ENCODE results near the gene GIPR. TPM values are rescaled to one million over a fixed set of nuclear protein-coding genes. Genes with fewer than 3 reads are reported as not detected.

Gene GIPR
- total RNA-seq, 4 donors from 2014 or later: 0.34 to 20.0 (median 1.4) TPM

DNA sequence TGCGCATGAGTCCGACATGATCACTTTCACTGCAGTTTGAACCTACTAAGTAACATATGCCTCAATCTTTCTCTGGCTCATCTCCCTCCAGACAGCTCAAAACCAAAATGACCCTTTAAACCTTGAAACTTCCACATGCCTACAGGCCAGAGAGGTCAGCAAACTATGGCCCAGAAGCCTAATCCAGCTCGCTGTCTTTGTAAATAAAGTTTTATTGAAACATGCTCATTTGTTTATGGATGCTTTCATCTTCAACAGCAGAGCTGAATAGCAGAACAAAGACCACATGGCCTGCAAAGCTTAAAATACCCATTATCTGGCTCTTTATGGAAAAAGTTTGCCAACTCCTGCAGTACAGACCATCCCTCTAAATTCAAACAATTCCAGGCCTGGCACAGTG, 47.1 kb downstream of the GIPR start:
- TF ChIP-seq, protein P1, sequence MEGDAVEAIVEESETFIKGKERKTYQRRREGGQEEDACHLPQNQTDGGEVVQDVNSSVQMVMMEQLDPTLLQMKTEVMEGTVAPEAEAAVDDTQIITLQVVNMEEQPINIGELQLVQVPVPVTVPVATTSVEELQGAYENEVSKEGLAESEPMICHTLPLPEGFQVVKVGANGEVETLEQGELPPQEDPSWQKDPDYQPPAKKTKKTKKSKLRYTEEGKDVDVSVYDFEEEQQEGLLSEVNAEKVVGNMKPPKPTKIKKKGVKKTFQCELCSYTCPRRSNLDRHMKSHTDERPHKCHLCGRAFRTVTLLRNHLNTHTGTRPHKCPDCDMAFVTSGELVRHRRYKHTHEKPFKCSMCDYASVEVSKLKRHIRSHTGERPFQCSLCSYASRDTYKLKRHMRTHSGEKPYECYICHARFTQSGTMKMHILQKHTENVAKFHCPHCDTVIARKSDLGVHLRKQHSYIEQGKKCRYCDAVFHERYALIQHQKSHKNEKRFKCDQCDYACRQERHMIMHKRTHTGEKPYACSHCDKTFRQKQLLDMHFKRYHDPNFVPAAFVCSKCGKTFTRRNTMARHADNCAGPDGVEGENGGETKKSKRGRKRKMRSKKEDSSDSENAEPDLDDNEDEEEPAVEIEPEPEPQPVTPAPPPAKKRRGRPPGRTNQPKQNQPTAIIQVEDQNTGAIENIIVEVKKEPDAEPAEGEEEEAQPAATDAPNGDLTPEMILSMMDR (IDR thresholded peaks at IDR 0.05; ENCODE audit: low read depth): no peak

DNA sequence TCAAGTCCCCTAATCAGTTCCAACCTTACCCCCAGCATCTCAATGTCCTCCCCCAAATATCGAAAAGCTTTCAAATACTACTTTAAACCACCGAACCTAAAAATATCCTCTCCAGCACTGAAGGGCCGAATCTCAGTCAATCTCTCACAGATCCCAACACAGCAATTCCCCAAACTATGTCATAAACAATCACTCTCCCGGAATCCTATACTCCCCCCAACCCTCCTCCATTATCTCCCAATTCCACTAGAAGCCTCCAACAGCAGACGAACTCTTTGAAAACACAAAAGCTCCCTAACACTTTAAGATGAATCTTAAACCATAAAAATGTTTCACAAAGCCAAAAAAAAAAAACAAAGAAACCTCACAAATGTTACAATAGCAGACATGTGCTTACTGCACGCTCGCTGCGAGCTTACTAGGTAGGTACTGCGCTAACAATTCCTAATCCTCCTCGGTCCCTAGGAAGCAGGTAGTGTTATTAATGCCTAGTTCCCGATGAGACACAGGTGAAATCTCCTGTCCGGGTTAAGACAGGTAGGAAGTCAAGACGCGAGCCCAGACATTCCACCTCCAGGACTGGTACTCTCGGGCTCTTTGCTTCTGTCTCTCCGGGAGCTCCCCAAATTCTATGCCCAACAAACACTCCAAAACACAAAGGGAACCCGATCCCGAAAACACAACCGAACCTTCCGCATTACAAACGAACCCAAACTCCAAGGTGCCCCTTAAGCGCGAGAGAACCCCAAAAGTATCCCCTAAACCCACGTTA, 48.5 kb downstream of the GIPR start:
- TF ChIP-seq, protein P1 (IDR thresholded peaks at IDR 0.05; ENCODE audit: low read depth): no peak

DNA sequence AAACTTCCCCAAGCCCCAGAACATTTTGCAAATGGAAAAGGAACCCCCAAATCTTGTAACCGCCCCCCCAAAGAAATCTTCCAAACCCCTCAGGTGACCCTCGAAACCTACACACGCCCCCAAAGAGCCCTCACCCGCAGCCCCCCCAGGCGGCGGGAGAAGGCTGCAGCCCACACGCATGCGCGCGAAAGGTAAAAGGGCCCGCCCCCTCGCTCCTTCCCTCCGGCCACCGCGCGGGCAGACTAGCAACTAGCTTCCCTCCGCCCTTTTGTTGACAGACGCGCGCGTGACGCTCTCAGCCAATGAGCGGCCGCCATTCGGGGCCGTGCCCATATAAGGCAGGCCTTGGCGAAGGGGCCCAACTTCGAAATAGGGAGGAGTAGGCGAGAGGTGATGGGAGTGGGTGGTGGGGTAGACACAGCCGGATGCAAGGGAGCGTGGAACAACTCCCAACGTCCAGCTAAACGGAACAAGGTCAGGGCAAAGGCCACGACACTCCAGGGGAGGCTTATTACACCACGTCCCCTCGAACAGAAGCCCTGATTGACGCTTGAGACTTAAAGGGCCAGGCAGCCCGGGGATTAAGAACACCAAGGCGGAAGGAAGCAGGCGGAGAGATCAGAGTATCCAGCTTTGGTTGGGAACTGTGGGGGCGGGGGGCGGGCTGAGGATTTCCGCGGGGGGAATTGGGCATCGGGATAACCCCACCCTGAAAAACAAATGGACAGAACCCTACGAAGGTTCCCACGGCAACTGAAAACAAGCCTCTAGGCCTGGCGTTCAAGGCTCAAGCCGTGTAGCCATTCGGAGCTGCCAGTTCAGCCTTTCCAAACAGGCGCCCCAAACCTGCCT, 49.3 kb downstream of the GIPR start:
- TF ChIP-seq, protein P1 (IDR thresholded peaks at IDR 0.05; ENCODE audit: low read depth): no peak

DNA sequence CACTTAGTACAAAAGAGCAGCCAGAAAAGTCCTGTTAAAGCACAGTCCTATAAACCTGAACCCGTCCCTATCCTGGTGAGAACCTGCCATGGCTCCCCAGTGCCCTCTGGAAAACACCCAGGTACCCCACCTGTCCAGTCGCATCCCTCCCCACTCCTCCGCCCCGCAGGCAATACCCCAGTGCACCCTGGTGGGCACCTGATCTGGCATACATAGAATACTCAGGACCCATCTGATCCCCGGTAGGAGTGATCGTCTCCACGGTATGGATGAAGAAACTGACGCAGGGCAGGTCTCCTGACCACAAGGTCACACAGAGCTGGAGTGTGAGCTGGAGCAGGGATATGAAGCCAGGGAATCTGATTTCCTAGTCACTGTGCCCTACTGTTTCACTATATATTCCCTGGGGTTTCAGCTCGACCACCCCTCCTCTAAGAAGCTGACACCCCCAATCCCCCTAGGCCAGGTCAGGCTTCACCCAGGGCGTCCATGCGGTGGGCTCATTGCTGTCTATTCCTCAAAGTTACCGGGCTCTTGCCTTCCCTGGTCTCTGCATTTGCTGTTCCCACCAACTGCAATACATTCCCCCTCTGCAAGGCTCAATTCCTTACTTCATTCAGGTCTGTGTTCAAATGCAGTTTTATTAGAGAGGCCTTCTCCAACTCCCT, 50.1 kb downstream of the GIPR start:
- TF ChIP-seq, protein P1 (IDR thresholded peaks at IDR 0.05; ENCODE audit: low read depth): no peak

DNA sequence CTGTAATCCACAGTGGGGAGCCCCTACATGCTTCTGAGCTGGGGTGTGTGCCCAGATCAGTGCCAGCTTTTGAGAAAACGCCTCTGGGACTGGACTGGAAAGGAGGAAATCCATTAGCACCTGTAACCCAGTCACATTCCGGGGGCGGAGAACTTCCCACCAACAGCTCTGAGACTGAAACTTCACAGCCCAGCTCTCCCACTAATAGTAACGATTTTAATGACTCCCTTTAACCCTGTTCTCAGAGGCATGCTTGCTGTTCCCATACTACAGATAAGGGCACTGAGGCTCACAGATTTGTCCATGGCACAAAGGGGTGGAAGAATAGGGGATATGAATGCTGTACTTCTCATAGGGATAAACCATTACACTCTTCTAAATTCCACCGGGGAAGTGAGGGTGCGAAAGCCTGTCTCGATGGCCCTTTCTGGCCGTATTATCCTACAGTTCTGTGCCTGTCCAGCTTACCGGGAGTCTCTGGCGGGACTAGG, 61.8 kb downstream of the GIPR start:
- TF ChIP-seq, protein P1 (IDR thresholded peaks at IDR 0.05; ENCODE audit: low read depth): no peak

DNA sequence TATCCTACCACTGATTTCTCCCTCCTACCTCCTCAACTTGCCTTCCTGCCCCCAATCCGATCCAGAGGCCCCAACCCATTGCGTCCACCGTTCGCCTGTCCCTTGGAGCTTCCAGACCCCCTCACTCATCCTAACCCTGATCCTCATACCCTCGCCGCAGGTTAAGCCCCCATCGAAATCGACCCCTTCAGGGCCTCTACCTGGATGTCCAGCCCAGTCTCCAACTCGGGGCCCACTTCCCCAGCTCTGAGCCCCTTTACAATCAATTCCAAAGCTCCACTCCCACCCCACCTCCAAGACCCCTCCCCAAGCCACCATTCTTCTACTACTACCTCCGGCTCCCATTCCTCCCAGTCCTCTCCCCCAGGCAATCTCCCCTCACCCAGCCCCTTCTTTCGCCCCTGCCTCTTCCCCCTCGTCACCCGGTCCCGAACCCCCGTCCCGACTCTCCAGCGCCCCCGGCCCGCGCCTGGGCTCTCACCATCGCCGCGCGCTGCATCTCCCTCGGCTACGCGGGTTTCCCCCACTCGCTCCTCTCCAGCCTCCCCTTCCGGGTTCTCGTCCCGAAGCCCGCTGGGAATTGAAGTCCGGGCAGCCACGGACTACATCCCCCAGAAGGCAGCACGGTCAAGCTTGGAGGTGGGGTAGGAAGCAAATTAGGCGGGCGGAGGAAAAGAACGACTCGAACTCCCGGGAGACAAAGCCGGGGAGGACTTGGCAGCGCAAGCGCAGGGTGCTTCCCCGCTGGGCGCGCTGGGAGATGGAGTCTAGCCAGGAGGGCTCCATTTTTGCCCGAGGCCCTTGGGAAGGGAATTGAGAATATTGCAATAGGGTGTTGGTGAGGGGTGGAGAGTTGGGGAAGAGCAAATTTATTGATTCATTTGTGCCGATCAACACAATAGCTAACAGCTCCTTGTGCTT, 62.6 kb downstream of the GIPR start, which contains the start of gene FBXO46:
FBXO46 (minus strand) TSS at position 529 of the 921 bp plus-strand sequence. CDS start 17,401 bp downstream, outside the sequence.
- TF ChIP-seq, protein P1 (IDR thresholded peaks at IDR 0.05; ENCODE audit: low read depth): no peak

Small RNAs within 50 kb of the gene (small RNA-seq; reads per million reads assigned to genes)
- 0.85 reads per million for gene MIR642A
- gene RN7SL836P: not detected

Other genes starting within 250 kb of the GIPR start
- gene ERCC1, start 244.3 kb upstream of the GIPR start, total RNA-seq: 10 to 100 TPM; 57.5 to 85.2 (median 64.7) TPM
- gene FOSB, start 200.2 kb upstream of the GIPR start, total RNA-seq: 10 to 100 TPM in 1 of 4 donors, 1 to 10 TPM in 3; 1.8 to 14.5 (median 2.4) TPM
- gene RTN2, start 171.2 kb upstream of the GIPR start, total RNA-seq: 10 to 100 TPM in 2 of 4 donors, 1 to 10 TPM in 2; 5.3 to 11.5 (median 9.9) TPM
- 1 to 10 TPM in 3 of 4 donors, not detected in 1; 1.3 to 2.0 (median 2.0) TPM for gene PPM1N, start 169.8 kb upstream of the GIPR start, total RNA-seq
- 10 to 100 TPM; 24.9 to 44.5 (median 40.5) TPM for gene VASP, start 160.7 kb upstream of the GIPR start, total RNA-seq
- gene OPA3, start 83.4 kb upstream of the GIPR start, total RNA-seq: 10 to 100 TPM in 1 of 4 donors, 1 to 10 TPM in 3; 2.7 to 11.6 (median 6.4) TPM
- gene GPR4, start 66.0 kb upstream of the GIPR start, total RNA-seq: 10 to 100 TPM in 1 of 4 donors, 1 to 10 TPM in 3; 2.0 to 10.4 (median 5.9) TPM
- gene EML2, start 28.8 kb upstream of the GIPR start, total RNA-seq: 10 to 100 TPM in 3 of 4 donors, 1 to 10 TPM in 1; 5.4 to 32.6 (median 20.7) TPM
- 100 to 1,000 TPM; 117 to 159 (median 152) TPM for gene SNRPD2, start 23.7 kb downstream of the GIPR start, total RNA-seq
- 1 to 10 TPM; 1.3 to 8.5 (median 3.3) TPM for gene QPCTL, start 24.4 kb downstream of the GIPR start, total RNA-seq
- gene FBXO46, start 62.7 kb downstream of the GIPR start, total RNA-seq: 10 to 100 TPM in 1 of 4 donors, 1 to 10 TPM in 3; 5.1 to 12.1 (median 6.0) TPM
- not detected for gene MEIOSIN, start 65.2 kb downstream of the GIPR start, total RNA-seq
- gene SIX5, start 101.0 kb downstream of the GIPR start, total RNA-seq: 10 to 100 TPM in 1 of 4 donors, 1 to 10 TPM in 3; 4.2 to 20.3 (median 6.9) TPM
- gene DMPK, start 114.3 kb downstream of the GIPR start, total RNA-seq: 10 to 100 TPM in 3 of 4 donors, 1 to 10 TPM in 1; 7.0 to 39.2 (median 18.6) TPM
- 10 to 100 TPM in 3 of 4 donors, 1 to 10 TPM in 1; 8.3 to 58.4 (median 16.6) TPM for gene DMWD, start 124.6 kb downstream of the GIPR start, total RNA-seq
- not detected for gene RSPH6A, start 147.1 kb downstream of the GIPR start, total RNA-seq
- 10 to 100 TPM; 15.7 to 50.5 (median 28.8) TPM for gene SYMPK, start 194.9 kb downstream of the GIPR start, total RNA-seq
- gene FOXA3, start 196.1 kb downstream of the GIPR start, total RNA-seq: not detected
- gene IRF2BP1, start 217.9 kb downstream of the GIPR start, total RNA-seq: 10 to 100 TPM in 2 of 4 donors, 1 to 10 TPM in 2; 2.9 to 24.5 (median 10.9) TPM
- gene MYPOP, start 234.4 kb downstream of the GIPR start, total RNA-seq: 1 to 10 TPM; 1.7 to 3.3 (median 2.5) TPM
- gene NANOS2, start 246.6 kb downstream of the GIPR start, total RNA-seq: not detected

Measured in subcutaneous adipose tissue (tissue), 4 donors.